ENCODE measurements around the gene GNB1L.

DNA sequence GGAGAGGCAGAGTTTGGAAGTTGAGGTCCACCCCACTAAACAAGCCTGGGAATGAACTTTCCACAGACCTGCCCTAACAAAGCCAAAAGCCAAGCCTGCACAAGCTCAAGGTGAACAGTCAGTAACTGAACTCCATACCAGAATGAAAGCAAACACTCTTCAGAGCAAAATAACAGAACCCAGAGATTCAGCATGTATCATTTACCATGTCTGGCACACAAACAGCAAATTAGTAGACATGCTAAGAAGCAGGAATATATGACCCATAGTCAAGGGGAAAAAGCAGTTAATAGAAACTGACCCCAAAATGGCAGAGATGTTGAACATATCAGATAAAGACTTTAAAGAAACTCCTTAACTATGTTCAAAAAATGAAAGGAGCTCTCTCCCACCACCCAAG is 62.8 kb downstream of the GNB1L start:
- no peak for TF ChIP-seq CTCF (IDR thresholded peaks at IDR 0.05; ENCODE audit: low read depth, low read length)
- TF ChIP-seq EZH2phosphoT487 (IDR thresholded peaks at IDR 0.05; ENCODE audit: low read depth), result no peak
